GM18861 (cell line): Measurements from ENCODE around the gene CEACAM6.
"Not testable (repeated sequence)": the region's sequence is repeated elsewhere in the genome, so short reads cannot be mapped to it uniquely, and the experiment has no call there.

Experiments
- ATAC-seq: cut with Tn5 transposase; IDR thresholded peaks from one replicate; pipeline ENCODE4 v1.9.1; 2021; ENCODE audit not compliant: unreplicated experiment

Gene CEACAM6

GRCh38 chr19:41746593-41747227, 8.6 kb upstream of the CEACAM6 start:
- ATAC-seq: no peak

- ATAC-seq: no peak
Observed at GRCh38 chr19:41748012-41748411, 7.3 kb upstream of the CEACAM6 start.

GRCh38 chr19:41750248-41751134, 4.8 kb upstream of the CEACAM6 start:
- not testable (repeated sequence) for ATAC-seq

GRCh38 chr19:41753159-41753558, 2.2 kb upstream of the CEACAM6 start:
- no peak for ATAC-seq

GRCh38 chr19:41753936-41754529, 1.3 kb upstream of the CEACAM6 start:
- no peak for ATAC-seq

GRCh38 chr19:41758846-41759245, 3.5 kb downstream of the CEACAM6 start:
- ATAC-seq: no peak

- no peak for ATAC-seq
Observed at GRCh38 chr19:41767115-41767514, 11.8 kb downstream of the CEACAM6 start.

- not testable (repeated sequence) for ATAC-seq
Observed at GRCh38 chr19:41768105-41768504, 12.8 kb downstream of the CEACAM6 start.

- no peak for ATAC-seq
Observed at GRCh38 chr19:41769608-41770007, 14.3 kb downstream of the CEACAM6 start.

GRCh38 chr19:41771410-41771809, 16.1 kb downstream of the CEACAM6 start:
- ATAC-seq: no peak

- ATAC-seq: no peak
Observed at GRCh38 chr19:41774515-41774980, 19.2 kb downstream of the CEACAM6 start.

GRCh38 chr19:41776700-41777099, 21.4 kb downstream of the CEACAM6 start:
- ATAC-seq: no peak

GRCh38 chr19:41783612-41784011, 28.3 kb downstream of the CEACAM6 start:
- no peak for ATAC-seq

GRCh38 chr19:41784312-41784711, 29.0 kb downstream of the CEACAM6 start:
- ATAC-seq: no peak

GRCh38 chr19:41784743-41785142, 29.4 kb downstream of the CEACAM6 start:
- no peak for ATAC-seq

- ATAC-seq: no peak
Observed at GRCh38 chr19:41785653-41786052, 30.3 kb downstream of the CEACAM6 start.

- no peak for ATAC-seq
Observed at GRCh38 chr19:41787055-41787454, 31.7 kb downstream of the CEACAM6 start.

- ATAC-seq: not testable (repeated sequence)
Observed at GRCh38 chr19:41788518-41788917, 33.2 kb downstream of the CEACAM6 start.

GRCh38 chr19:41789053-41789452, 33.7 kb downstream of the CEACAM6 start:
- ATAC-seq: not testable (repeated sequence)

GRCh38 chr19:41792513-41793413, 37.4 kb downstream of the CEACAM6 start:
- ATAC-seq: no peak

GRCh38 chr19:41793414-41793727, 38.0 kb downstream of the CEACAM6 start:
- ATAC-seq: no peak
